Right atrium auricular region (tissue), 2 donors: ENCODE results near the gene GNLY. TPM values are rescaled to one million over a fixed set of nuclear protein-coding genes. Genes with fewer than 3 reads are reported as not detected.

Experiments
- DNase-seq: peaks from one replicate; pipeline ENCODE4 v3.0.0-alpha.2; 2019; ENCODE audit warnings: low spot score
- H3K27ac ChIP-seq, 2 donors: fragments of 200-600 bp; sonication (generic); 1 replicate in 1 of 2; 2 replicates in 1 of 2; pipeline ENCODE4 v1.5.1; 2016 to 2019
- H3K27me3 ChIP-seq, 2 donors: fragments of 200-600 bp; sonication (generic); one replicate each; pipeline versions ENCODE4 v1.5.1 to v1.6.0; 2017 to 2019
- H3K36me3 ChIP-seq: fragments of 200-600 bp; sonication (generic); one replicate; pipeline ENCODE4 v1.5.1; 2016
- H3K4me1 ChIP-seq, 2 donors: fragments of 200-600 bp; sonication (generic); one replicate each; pipeline versions ENCODE4 v1.5.1 to v1.6.0; 2017 to 2019
- H3K4me3 ChIP-seq, 2 donors: fragments of 200-600 bp; sonication (generic); 1 replicate in 1 of 2; 2 replicates in 1 of 2; pipeline ENCODE4 v1.5.1; 2017 to 2019; ENCODE audit warnings: mild to moderate bottlenecking in 1 of 2, moderate library complexity in 1 of 2
- H3K9me3 ChIP-seq, 2 donors: fragments of 200-600 bp; sonication (generic); one replicate each; pipeline ENCODE4 v1.5.1; 2019
- total RNA-seq, 2 donors: library from RNA; depleted of rRNA; stranded (reverse); fragments of >200 nt; gene quantifications; one replicate each; pipeline ENCODE4 v1.1.0, GENCODE V29; 2016
- TF ChIP-seq, protein P1 (sequence below), 2 donors: fragments of 200-600 bp; sonication (generic); IDR thresholded peaks; one replicate each; pipeline ENCODE4 v1.5.1; 2019; ENCODE audit warnings: antibody characterized with exemption in 2 of 2

The GNLY gene
- total RNA-seq, 2 donors from 2014 or later: 1.4 TPM; not detected in 1

GRCh38 chr2:85718009-85718391, 23.8 kb downstream of the GNLY start:
- DNase-seq: no peak
- H3K27me3 ChIP-seq: no peaks in the 10 kb centered on the region
- H3K4me3 ChIP-seq: no peak overlapping the region
- no peaks in the 10 kb centered on the region for H3K9me3 ChIP-seq
- H3K36me3 ChIP-seq: no peaks in the 10 kb centered on the region
- no peak overlapping the region for H3K27ac ChIP-seq
- H3K4me1 ChIP-seq: peaks cover 0 to 28% of the 10 kb centered on the region in 2 donors
- TF ChIP-seq, protein P1, sequence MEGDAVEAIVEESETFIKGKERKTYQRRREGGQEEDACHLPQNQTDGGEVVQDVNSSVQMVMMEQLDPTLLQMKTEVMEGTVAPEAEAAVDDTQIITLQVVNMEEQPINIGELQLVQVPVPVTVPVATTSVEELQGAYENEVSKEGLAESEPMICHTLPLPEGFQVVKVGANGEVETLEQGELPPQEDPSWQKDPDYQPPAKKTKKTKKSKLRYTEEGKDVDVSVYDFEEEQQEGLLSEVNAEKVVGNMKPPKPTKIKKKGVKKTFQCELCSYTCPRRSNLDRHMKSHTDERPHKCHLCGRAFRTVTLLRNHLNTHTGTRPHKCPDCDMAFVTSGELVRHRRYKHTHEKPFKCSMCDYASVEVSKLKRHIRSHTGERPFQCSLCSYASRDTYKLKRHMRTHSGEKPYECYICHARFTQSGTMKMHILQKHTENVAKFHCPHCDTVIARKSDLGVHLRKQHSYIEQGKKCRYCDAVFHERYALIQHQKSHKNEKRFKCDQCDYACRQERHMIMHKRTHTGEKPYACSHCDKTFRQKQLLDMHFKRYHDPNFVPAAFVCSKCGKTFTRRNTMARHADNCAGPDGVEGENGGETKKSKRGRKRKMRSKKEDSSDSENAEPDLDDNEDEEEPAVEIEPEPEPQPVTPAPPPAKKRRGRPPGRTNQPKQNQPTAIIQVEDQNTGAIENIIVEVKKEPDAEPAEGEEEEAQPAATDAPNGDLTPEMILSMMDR (IDR thresholded peaks at IDR 0.05): no peak

DNA sequence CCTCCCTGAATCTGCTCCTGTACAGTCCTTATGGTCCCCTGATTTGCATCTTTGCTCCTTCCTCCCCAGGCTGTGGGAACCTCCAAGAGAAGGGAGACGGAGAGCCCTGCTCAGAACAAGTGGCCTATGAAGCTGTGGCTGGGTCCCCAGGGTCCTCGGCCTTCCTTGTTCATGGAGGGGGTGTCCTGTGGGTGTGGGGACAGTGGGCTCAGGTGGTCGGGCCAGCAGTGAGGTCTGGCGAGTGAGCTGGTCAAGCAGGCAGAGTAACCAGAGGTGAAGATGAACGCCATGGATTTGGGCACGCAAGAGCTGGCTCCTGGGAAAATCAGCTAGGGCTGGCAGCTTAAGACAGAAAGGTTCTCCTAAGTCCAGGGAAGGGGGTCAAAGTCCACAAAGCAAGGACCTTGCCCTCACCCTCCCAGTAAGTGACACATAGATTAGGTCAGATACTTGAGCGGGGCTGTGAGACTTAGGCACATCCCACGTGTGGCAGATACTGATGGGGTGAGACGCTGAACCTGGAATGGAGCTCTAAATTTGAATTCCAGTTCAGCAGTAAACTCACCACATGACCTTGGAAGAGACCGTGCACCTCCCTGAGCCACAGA, 24.8 kb downstream of the GNLY start:
- no peak for DNase-seq
- H3K27me3 ChIP-seq: no peaks in the 10 kb centered on the region
- no peak overlapping the region for H3K27ac ChIP-seq
- no peak overlapping the region for H3K4me3 ChIP-seq
- peaks cover 0 to 18% of the 10 kb centered on the region in 2 donors for H3K4me1 ChIP-seq
- H3K36me3 ChIP-seq: no peaks in the 10 kb centered on the region
- no peaks in the 10 kb centered on the region for H3K9me3 ChIP-seq
- TF ChIP-seq, protein P1 (IDR thresholded peaks at IDR 0.05): no peak

DNA sequence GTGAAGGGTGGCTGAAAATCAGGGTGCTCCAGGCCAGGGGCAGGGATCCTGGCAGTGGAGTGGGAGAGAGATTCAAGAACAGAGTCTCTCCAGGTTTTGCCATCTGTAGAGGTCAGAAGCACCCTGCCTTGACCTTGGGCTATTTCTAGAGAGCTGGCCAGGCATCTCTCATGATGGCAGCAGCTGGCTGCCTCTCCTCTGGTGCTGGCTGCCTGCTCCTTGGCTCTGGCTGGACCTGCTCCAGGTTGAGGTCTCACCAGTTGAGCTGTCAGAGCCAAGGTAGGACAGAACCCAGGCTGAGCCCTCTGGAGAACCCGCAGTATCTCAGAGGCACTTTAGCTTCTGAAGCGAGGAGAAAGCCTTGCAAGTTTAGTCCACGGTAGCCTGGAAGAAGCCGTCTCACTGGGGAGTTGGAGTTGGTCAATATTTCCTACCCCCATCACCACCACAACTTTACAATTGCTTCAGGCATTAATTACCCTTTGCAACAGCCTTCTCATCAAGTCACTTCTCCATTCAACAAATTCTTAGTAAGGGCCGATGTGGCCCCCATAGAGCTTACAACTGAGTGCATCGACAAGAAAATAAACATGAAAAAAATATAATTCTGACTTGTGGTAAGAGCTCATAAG, 25.6 kb downstream of the GNLY start:
- TF ChIP-seq, protein P1 (IDR thresholded peaks at IDR 0.05): no peak
- Histone ChIP-seq H3K9me3 (no peaks in the 10 kb centered on the region), H3K4me3 (no peak overlapping the region), H3K36me3 (no peaks in the 10 kb centered on the region), H3K27me3 (no peaks in the 10 kb centered on the region), H3K27ac (no peak overlapping the region), H3K4me1 (peaks cover 0 to 14% of the 10 kb centered on the region in 2 donors)
- no peak for DNase-seq

- Histone ChIP-seq H3K9me3 (no peaks in the 10 kb centered on the region), H3K27ac (no peak overlapping the region)
- TF ChIP-seq, protein P1 (IDR thresholded peaks at IDR 0.05): no peak
Observed at GRCh38 chr2:85720533-85720932, 26.4 kb downstream of the GNLY start.

GRCh38 chr2:85721641-85722040, 27.5 kb downstream of the GNLY start:
- H3K4me1 ChIP-seq: peaks cover 0 to 22% of the 10 kb centered on the region in 2 donors
- H3K36me3 ChIP-seq: no peaks in the 10 kb centered on the region
- H3K4me3 ChIP-seq: no peak overlapping the region
- H3K27me3 ChIP-seq: no peaks in the 10 kb centered on the region
- no peaks in the 10 kb centered on the region for H3K9me3 ChIP-seq
- no peak overlapping the region for H3K27ac ChIP-seq
- DNase-seq: no peak
- TF ChIP-seq, protein P1 (IDR thresholded peaks at IDR 0.05): no peak

More at GRCh38 chr2:85720533-85720932, 26.4 kb downstream of the GNLY start:
- DNase-seq: no peak
- H3K36me3 ChIP-seq: no peaks in the 10 kb centered on the region
- H3K4me3 ChIP-seq: no peak overlapping the region
- peaks cover 0 to 22% of the 10 kb centered on the region in 2 donors for H3K4me1 ChIP-seq
- H3K27me3 ChIP-seq: no peaks in the 10 kb centered on the region
